Adrenal gland (tissue), 12 donors: ENCODE results near the gene C19orf25. TPM values are rescaled to one million over a fixed set of nuclear protein-coding genes. Genes with fewer than 3 reads are reported as not detected.
A peak's percentile ranks its signal among the peaks of the same experiment; 100 is the strongest.
"Not testable (repeated sequence)": the region's sequence is repeated elsewhere in the genome, so short reads cannot be mapped to it uniquely, and the experiment has no call there.

Experiments
- DNase-seq, 7 donors: peaks; one replicate each; pipeline ENCODE4 v3.0.0-alpha.2; 2019 to 2020
- H3K27ac ChIP-seq, 5 donors: fragments of 200-600 bp; sonication (generic) in 4 of 5; 1 replicate in 3 of 5; 2 replicates in 2 of 5; pipeline versions ENCODE4 v1.5.1 to v1.8.0; 2016 to 2020; ENCODE audit warnings: mild to moderate bottlenecking in 1 of 5
- H3K27me3 ChIP-seq: fragments of 200-600 bp; 2 replicates; pipeline ENCODE4 v1.8.0; 2021
- H3K36me3 ChIP-seq, 2 donors: fragments of 200-600 bp; replicated peaks in 1 of 2; 1 replicate in 1 of 2; 2 replicates in 1 of 2; pipeline versions ENCODE4 v1.5.1 to v1.8.0; 2018 to 2022
- H3K4me1 ChIP-seq, 2 donors: fragments of 200-600 bp; replicated peaks in 1 of 2; 1 replicate in 1 of 2; 2 replicates in 1 of 2; pipeline versions ENCODE4 v1.5.1 to v1.8.0; 2018 to 2021
- H3K4me3 ChIP-seq, 4 donors: fragments of 200-600 bp; sonication (generic) in 3 of 4; one replicate each; pipeline ENCODE4 v1.5.1; 2016 to 2018
- H3K9me3 ChIP-seq, 3 donors: fragments of 200-600 bp; sonication (generic) in 1 of 3; replicated peaks in 1 of 3; 1 replicate in 2 of 3; 2 replicates in 1 of 3; pipeline versions ENCODE4 v1.5.1 to v1.8.0; 2016 to 2021
- POLR2A ChIP-seq, 2 donors: fragments of 450-650 bp; IDR thresholded peaks; one replicate each; pipeline ENCODE4 v1.6.1; 2017; ENCODE audit warnings: antibody characterized with exemption in 2 of 2, mild to moderate bottlenecking in 2 of 2, moderate library complexity in 1 of 2
- WGBS, 4 donors: extraction: QIAGEN DNeasy Blood & Tissue Kit in 2 of 4; methylation state at CpG; one replicate each; pipeline versions ENCODE4 v1.1.5 to v1.1.7; 2013 to 2017; 5-methylcytosine and 5-hydroxymethylcytosine counted together
- intact Hi-C, 2 donors: fragments of 100-400 bp; cut with DNase I; formaldehyde crosslinking; loops; one replicate each; pipeline versions ENCODE4 v1.14.1 to v1.15.0; 2022 to 2023
- polyA plus RNA-seq, 3 donors: library from polyadenylated mRNA; stranded (reverse); fragments of 200-250 nt in 2 of 3; fragments of 350-450 nt in 1 of 3; fragmentation: Illumina TruSeq in 1 of 3; extraction: RNeasy Lipid Tissue Mini Kit (QIAGEN cat#74804) in 1 of 3; gene quantifications; one replicate each; pipeline ENCODE4 v1.2.3, GENCODE V29; 2013 to 2014
- total RNA-seq, 9 donors: library from RNA; depleted of rRNA in 4 of 9; stranded (reverse); fragments of >200 nt in 4 of 9; fragments of 120-200 nt in 1 of 9; fragmentation: NEBNext Ultra II Directional in 1 of 9; extraction: Animal tissue kit (Norgen Biotek cat#: 25700) in 1 of 9; gene quantifications; one replicate each; pipeline versions ENCODE4 v1.1.0 to v1.2.4, GENCODE V29; 2013 to 2023
- TF ChIP-seq, protein P1 (sequence below), 6 experiments: fragments of 450-650 bp in 4 of 6; fragments of 200-600 bp in 2 of 6; sonication (generic) in 1 of 6; IDR thresholded peaks; 1 replicate in 5 of 6; 2 replicates in 1 of 6; pipeline versions ENCODE4 v1.5.1 to v1.8.0; 2016 to 2021; ENCODE audit warnings: antibody characterized with exemption in 6 of 6, mild to moderate bottlenecking in 2 of 6, moderate library complexity in 1 of 6
- donor health status: healthy with polysubstance abuse.
- donor health status: Bipolar disorder and iron deficiency.
- donor health status: DM: yes; HTN: yes; CAD: no.
- donor health status: DM: no; HTN: no; CAD: no.
- donor health status: DM: no; HTN: no; CAD: no.
- donor health status: DM: yes; HTN: yes; CAD: no.

C19orf25 gene
- total and polyA plus RNA-seq, 12 donors = 6.0 to 60.4 (median 34.7) TPM

DNA sequence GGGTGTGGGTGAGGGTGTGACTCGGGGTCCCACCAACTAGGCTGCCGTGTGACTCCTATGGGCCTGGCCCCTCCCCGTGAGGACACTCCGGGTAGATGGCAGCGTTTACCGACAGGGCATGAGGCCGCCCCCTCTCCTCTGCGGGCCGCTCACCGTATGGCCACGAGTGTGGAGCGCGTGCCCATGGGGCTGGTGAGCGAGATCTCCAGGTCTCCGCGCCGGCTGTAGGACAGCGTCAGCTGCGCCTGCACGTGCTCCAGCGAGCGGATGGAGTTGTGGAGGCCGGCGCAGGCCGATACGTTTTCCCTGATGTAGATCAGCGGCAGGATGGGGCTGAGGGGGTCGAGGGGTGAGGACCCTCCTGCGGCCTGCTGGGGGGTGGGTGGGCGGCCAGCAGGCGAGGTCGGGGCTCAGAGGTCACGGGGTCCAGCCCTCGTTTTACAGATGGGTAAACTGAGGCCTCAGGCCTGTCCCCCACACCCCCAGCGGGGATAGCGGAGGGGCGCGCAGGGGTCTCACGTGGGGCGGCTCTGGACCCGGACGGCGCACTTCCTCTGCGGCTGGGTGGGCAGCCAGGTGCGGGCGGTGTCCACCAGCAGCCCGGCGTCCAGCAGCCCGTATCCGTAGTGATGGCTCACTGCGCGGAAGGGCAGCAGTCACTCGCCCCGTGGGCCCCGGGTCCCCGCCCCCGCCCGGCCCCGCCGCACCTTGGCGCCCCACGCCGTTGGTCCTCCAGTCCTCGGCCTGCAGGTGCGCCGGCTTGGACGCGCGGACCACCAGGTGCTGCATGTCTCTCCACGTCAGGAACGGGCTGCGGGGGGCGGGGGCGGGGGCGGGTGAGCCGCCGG is 4.3 kb upstream of the C19orf25 start:
- Histone ChIP-seq H3K27me3 (no peaks in the 10 kb centered on the region), H3K4me1 (peaks cover 2 to 8% of the 10 kb centered on the region in 2 donors), H3K27ac (no peak overlapping the region), H3K4me3 (no peak overlapping the region), H3K36me3 (no peaks in the 10 kb centered on the region), H3K9me3 (no peaks in the 10 kb centered on the region)
- WGBS, 4 donors = 87 to 93% (median 91%) methylated on average over 15 to 77 of the region's 77 CpGs
- TF ChIP-seq, protein P1, sequence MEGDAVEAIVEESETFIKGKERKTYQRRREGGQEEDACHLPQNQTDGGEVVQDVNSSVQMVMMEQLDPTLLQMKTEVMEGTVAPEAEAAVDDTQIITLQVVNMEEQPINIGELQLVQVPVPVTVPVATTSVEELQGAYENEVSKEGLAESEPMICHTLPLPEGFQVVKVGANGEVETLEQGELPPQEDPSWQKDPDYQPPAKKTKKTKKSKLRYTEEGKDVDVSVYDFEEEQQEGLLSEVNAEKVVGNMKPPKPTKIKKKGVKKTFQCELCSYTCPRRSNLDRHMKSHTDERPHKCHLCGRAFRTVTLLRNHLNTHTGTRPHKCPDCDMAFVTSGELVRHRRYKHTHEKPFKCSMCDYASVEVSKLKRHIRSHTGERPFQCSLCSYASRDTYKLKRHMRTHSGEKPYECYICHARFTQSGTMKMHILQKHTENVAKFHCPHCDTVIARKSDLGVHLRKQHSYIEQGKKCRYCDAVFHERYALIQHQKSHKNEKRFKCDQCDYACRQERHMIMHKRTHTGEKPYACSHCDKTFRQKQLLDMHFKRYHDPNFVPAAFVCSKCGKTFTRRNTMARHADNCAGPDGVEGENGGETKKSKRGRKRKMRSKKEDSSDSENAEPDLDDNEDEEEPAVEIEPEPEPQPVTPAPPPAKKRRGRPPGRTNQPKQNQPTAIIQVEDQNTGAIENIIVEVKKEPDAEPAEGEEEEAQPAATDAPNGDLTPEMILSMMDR (IDR thresholded peaks at IDR 0.05) = no peak
- no peak for TF ChIP-seq POLR2A (IDR thresholded peaks at IDR 0.05)
- peak in 1 of 7 donors; percentile 14 for DNase-seq
- intact Hi-C loops = no loop called here

- Histone ChIP-seq H3K27ac (no peak overlapping the region), H3K36me3 (no peaks in the 10 kb centered on the region), H3K27me3 (no peaks in the 10 kb centered on the region), H3K9me3 (no peaks in the 10 kb centered on the region), H3K4me1 (peaks cover 8 to 16% of the 10 kb centered on the region in 2 donors), H3K4me3 (no peak overlapping the region)
- intact Hi-C loops = no loop called here
- WGBS, 4 donors = 68 to 79% (median 78%) methylated on average over 12 to 37 of the region's 37 CpGs
- TF ChIP-seq, protein P1 (IDR thresholded peaks at IDR 0.05) = no peak
- no peak for TF ChIP-seq POLR2A (IDR thresholded peaks at IDR 0.05)
- DNase-seq = peak in 1 of 7 donors; percentile 19
Observed at GRCh38 chr19:1482361-1483130, 3.5 kb upstream of the C19orf25 start.

GRCh38 chr19:1481893-1482360 is 2.9 kb upstream of the C19orf25 start:
- WGBS, 4 donors = 90 to 98% (median 92%) methylated on average over 10 to 36 of the region's 36 CpGs
- peak in 1 of 7 donors; percentile 14 for DNase-seq
- Histone ChIP-seq H3K27ac (no peak overlapping the region), H3K4me3 (no peak overlapping the region), H3K27me3 (no peaks in the 10 kb centered on the region), H3K36me3 (no peaks in the 10 kb centered on the region), H3K9me3 (no peaks in the 10 kb centered on the region), H3K4me1 (peaks cover 8 to 19% of the 10 kb centered on the region in 2 donors)
- intact Hi-C loops = no loop called here
- TF ChIP-seq, protein P1 (IDR thresholded peaks at IDR 0.05) = no peak
- no peak for TF ChIP-seq POLR2A (IDR thresholded peaks at IDR 0.05)

- no peaks in the 10 kb centered on the region for H3K27me3 ChIP-seq
- DNase-seq = peak in 1 of 7 donors; percentile 14
Observed at GRCh38 chr19:1481224-1481892, 2.3 kb upstream of the C19orf25 start.

DNA sequence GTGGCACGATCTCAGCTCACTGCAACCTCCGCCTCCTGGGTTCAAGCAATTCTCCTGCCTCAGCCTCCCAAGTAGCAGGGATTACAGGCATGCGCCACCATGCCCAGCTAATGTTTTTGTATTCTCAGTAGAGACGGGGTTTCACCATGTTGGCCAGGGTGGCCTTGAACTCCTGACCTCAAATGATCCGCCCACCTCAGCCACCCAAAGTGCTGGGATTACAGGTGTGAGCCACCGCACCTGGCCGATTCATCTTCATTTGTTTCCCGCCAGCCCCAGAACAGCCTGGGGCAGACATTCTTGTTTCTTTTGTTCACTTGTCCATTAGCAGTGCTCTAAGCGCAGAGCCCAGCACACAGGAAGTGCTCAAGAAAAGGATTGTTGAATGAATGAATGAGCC is 2.0 kb downstream of the C19orf25 start:
- H3K9me3 ChIP-seq, H3K4me3 ChIP-seq, H3K36me3 ChIP-seq, DNase-seq, intact Hi-C loops, H3K27ac ChIP-seq: not testable (repeated sequence)
- 88 to 92% (median 89%) methylated on average over 9 of the region's 9 CpGs for WGBS, 4 donors
- Histone ChIP-seq H3K4me1 (peaks cover 13 to 27% of the 10 kb centered on the region in 2 donors), H3K27me3 (peaks cover 20% of the 10 kb centered on the region)

More at GRCh38 chr19:1481224-1481892, 2.3 kb upstream of the C19orf25 start:
- intact Hi-C loops = no loop called here
- TF ChIP-seq POLR2A (IDR thresholded peaks at IDR 0.05) = no peak
- TF ChIP-seq, protein P1 (IDR thresholded peaks at IDR 0.05) = no peak
- no peaks in the 10 kb centered on the region for H3K9me3 ChIP-seq
- H3K4me3 ChIP-seq = no peak overlapping the region
- no peaks in the 10 kb centered on the region for H3K36me3 ChIP-seq
- peaks cover 8 to 19% of the 10 kb centered on the region in 2 donors for H3K4me1 ChIP-seq
- WGBS, 4 donors = 86 to 91% (median 88%) methylated on average over 14 to 26 of the region's 26 CpGs
- no peak overlapping the region for H3K27ac ChIP-seq
